Naive B cell (primary cell): ENCODE measurements around the gene SHROOM2. TPM values are rescaled to one million over a fixed set of nuclear protein-coding genes. Genes with fewer than 3 reads are reported as not detected.

Source experiments
- ATAC-seq, 2 donors: fragments of 150-1000 bp; cut with Tn5 transposase; 2 replicates each; pipeline ENCODE4 v1.10.0; 2021; ENCODE audit warnings: low read depth in 2 of 2, mild to moderate bottlenecking in 2 of 2, moderate library complexity in 2 of 2
- DNase-seq: peaks from one replicate; pipeline ENCODE4 v3.0.0; 2022
- H3K27ac Mint-ChIP-seq, 6 donors: one replicate each; pipeline ENCODE4 v1.8.0; 2020 to 2022; ENCODE audit warnings: mild to moderate bottlenecking in 6 of 6, mixed read lengths in 6 of 6, moderate library complexity in 5 of 6, inconsistent platforms in 2 of 6
- H3K27me3 Mint-ChIP-seq, 3 donors: one replicate each; pipeline ENCODE4 v1.8.0; 2021 to 2022; ENCODE audit warnings: mixed read lengths in 3 of 3, mild to moderate bottlenecking in 1 of 3
- H3K36me3 Mint-ChIP-seq, 2 donors: one replicate each; pipeline ENCODE4 v1.8.0; 2020 to 2022; ENCODE audit warnings: mixed read lengths in 2 of 2, inconsistent platforms in 1 of 2, mild to moderate bottlenecking in 1 of 2
- H3K4me1 Mint-ChIP-seq, 3 donors: one replicate each; pipeline ENCODE4 v1.8.0; 2020 to 2022; ENCODE audit warnings: mixed read lengths in 3 of 3, inconsistent platforms in 1 of 3, mild to moderate bottlenecking in 1 of 3, moderate library complexity in 1 of 3
- H3K4me3 Mint-ChIP-seq, 8 donors: one replicate each; pipeline ENCODE4 v1.8.0; 2020 to 2022; ENCODE audit warnings: mild to moderate bottlenecking in 8 of 8, mixed read lengths in 8 of 8, moderate library complexity in 8 of 8, inconsistent platforms in 2 of 8
- H3K9me3 Mint-ChIP-seq, 7 donors: one replicate each; pipeline ENCODE4 v1.8.0; 2020 to 2022; ENCODE audit warnings: mixed read lengths in 7 of 7, mild to moderate bottlenecking in 5 of 7, inconsistent platforms in 2 of 7, moderate library complexity in 1 of 7
- polyA plus RNA-seq, 6 donors: library from polyadenylated mRNA; unstranded; fragments of 300-500 nt; fragmentation: Illumina TruSeq; gene quantifications; one replicate each; pipeline ENCODE4 v1.2.3, GENCODE V29; 2021; ENCODE audit warnings: low read depth in 6 of 6

Gene SHROOM2
- polyA plus RNA-seq, 6 donors from 2014 or later = not detected

DNA sequence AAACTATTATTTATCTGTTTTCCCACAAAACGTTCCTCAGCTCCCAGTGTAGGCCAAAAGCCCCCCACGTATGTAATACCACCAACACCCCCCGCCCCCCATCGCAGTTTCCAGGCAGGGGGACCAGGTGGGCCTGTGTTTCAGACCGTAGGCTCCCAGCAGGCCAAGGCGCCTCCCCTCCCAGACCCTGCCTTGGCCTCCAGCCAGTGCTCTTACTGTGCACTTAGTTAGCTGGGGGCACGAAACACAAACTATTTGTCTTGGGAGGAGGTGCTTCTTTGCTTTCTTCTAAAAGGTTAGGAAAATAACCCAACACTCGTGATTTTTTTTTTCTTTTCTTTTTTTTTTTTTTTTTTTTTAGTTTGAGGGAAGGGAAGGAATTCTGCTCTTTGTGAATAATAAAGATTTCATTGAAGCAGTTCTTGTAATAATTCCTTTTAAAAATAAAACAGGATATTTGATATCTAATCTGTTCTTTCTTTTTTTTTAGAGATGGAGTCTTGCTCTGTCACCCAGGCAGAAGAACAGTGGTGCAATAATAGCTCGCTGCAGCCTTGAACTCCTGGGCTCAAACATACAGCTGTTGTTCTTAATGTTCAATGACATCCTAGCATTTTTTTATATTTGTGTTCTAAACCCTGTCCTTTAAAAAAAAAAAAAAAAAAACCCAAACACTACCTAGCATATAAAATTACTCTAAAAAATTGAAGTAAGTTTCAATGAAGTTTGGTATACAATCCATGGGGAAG, 98.0 kb downstream of the SHROOM2 start:
- DNase-seq = no peak

DNA sequence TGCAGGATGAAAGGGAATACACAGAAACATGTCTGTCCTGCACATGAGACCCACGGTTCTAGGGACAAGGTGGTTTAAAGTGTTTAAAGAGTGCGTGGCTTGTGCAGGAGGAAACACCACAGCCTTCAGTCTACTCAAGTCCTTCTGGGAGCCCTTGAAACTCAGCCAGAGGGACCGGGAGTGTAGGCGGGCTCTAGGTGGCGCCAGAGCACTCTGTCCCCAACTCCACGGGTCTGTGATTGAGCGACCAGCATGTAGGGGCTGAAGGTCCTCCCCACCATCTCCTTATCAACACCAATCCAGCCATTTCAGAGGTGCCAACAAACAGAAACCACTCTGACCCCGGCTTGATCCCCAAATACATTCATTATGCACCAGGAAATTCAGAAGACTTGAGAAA, 98.9 kb downstream of the SHROOM2 start:
- H3K4me3 Mint-ChIP-seq = peak overlapping the region in 1 of 8 donors; percentile 32
- H3K27me3 Mint-ChIP-seq = peaks cover 4 to 20% (median 10%) of the 10 kb centered on the region in 3 donors
- H3K27ac Mint-ChIP-seq = peak overlapping the region in 1 of 6 donors; percentile 63
- ATAC-seq (peak; percentile 85 to 89), DNase-seq (peak; percentile 42)
- no peaks in the 10 kb centered on the region for H3K36me3 Mint-ChIP-seq
- H3K9me3 Mint-ChIP-seq = peaks cover 0 to 3% (median 0%) of the 10 kb centered on the region in 7 donors
- H3K4me1 Mint-ChIP-seq = peaks cover 0 to 6% (median 4%) of the 10 kb centered on the region in 3 donors

More for the DNA sequence above, 98.0 kb downstream of the SHROOM2 start:
- peaks cover 0 to 6% (median 4%) of the 10 kb centered on the region in 3 donors for H3K4me1 Mint-ChIP-seq
- peaks cover 0 to 3% (median 0%) of the 10 kb centered on the region in 7 donors for H3K9me3 Mint-ChIP-seq
- no peak overlapping the region for H3K4me3 Mint-ChIP-seq
- ATAC-seq = no peak
- no peaks in the 10 kb centered on the region for H3K36me3 Mint-ChIP-seq
- H3K27ac Mint-ChIP-seq = peak overlapping the region in 1 of 6 donors; percentile 30
- peaks cover 4 to 20% (median 14%) of the 10 kb centered on the region in 3 donors for H3K27me3 Mint-ChIP-seq

DNA sequence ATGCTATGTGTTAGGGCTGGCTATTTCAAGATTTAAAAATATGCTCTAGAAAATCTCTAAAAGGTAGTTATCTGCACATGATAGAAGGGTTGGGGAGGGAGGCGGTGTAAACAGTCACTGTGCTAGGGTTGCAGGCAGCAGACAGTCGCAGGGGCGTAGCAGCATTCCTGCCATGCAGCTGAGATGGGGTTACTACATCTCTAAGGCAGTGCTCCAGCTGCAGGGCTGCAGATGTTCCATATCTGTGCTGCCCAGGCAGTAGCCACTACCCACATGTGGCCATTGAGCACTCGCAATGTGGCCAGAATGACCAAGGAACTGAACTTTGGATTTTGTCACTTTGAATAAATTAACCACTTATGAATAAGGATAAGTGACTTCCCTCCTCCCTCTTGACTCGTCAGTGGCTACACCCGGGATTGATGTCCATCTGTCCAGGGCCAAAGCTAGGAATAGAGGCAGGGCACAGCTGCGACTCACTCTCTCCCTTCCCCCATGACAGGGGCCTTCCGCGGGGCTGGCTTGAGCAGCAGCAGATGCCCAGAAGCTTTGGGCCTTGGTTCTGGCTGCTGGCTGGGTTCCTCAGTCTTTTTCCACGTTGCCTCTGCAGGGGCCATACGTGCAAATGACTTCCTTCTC, 101.5 kb downstream of the SHROOM2 start:
- Mint-ChIP-seq H3K4me3 (no peak overlapping the region), H3K27ac (no peak overlapping the region), H3K9me3 (peaks cover 0 to 3% (median 0%) of the 10 kb centered on the region in 7 donors), H3K27me3 (peaks cover 0 to 20% (median 15%) of the 10 kb centered on the region in 3 donors), H3K36me3 (no peaks in the 10 kb centered on the region), H3K4me1 (peaks cover 0 to 6% (median 4%) of the 10 kb centered on the region in 3 donors)
- DNase-seq = no peak
- ATAC-seq = no peak

DNA sequence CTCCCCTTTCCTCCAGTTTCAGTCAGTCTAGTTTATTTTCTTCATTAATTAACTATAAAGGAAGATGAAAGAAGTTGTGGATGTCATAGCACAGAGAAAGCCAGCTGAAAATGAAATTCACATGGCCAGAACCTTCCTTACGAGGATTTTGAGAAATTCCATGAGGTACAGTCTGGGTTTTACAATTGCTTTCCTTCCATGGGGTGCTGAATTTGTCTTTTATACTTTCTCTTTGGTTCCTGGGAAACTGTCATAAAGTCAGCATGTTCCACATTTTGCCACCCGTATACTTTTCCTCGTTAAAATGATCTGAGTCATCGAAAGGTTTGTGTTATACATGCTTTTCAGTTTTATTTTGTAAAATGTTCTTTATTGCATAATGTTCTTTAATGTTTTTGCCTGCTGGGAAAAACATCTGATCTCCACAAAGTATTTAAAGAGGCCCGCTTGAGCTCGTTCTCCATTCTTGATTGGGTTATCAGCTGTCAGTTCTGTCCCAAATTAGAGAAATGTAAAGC, 102.8 kb downstream of the SHROOM2 start:
- H3K4me3 Mint-ChIP-seq = no peak overlapping the region
- H3K36me3 Mint-ChIP-seq = no peaks in the 10 kb centered on the region
- ATAC-seq = no peak
- H3K4me1 Mint-ChIP-seq = peaks cover 0 to 6% (median 0%) of the 10 kb centered on the region in 3 donors
- H3K27me3 Mint-ChIP-seq = peaks cover 0 to 12% (median 7%) of the 10 kb centered on the region in 3 donors
- no peak overlapping the region for H3K27ac Mint-ChIP-seq
- no peak for DNase-seq
- peaks cover 0 to 3% (median 0%) of the 10 kb centered on the region in 7 donors for H3K9me3 Mint-ChIP-seq

DNA sequence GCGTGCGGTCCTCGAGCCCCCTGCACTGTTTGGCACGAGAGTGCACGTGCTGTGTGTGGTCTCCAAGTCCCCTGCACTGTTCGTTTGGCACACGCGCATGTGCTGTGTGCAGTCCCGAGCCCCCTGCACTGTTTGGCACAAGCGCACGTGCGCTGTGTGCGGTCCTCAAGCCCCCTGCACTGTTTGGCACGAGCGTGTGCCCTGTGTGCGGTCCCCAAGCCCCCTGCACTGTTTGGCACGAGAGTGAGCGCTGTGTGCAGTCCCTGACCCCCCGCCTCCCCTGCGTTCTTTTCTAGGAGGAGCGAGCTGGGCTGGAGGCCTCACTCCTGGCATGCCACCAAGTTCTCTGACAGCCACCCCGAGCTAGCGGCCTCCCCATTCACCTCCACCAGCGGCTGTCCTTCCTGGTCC, 104.5 kb downstream of the SHROOM2 start:
- Mint-ChIP-seq H3K36me3 (no peaks in the 10 kb centered on the region), H3K9me3 (peaks cover 0 to 3% (median 0%) of the 10 kb centered on the region in 7 donors), H3K27me3 (peaks cover 0 to 12% (median 5%) of the 10 kb centered on the region in 3 donors), H3K4me1 (no peaks in the 10 kb centered on the region), H3K27ac (no peak overlapping the region), H3K4me3 (no peak overlapping the region)
- ATAC-seq (no peak), DNase-seq (no peak)

DNA sequence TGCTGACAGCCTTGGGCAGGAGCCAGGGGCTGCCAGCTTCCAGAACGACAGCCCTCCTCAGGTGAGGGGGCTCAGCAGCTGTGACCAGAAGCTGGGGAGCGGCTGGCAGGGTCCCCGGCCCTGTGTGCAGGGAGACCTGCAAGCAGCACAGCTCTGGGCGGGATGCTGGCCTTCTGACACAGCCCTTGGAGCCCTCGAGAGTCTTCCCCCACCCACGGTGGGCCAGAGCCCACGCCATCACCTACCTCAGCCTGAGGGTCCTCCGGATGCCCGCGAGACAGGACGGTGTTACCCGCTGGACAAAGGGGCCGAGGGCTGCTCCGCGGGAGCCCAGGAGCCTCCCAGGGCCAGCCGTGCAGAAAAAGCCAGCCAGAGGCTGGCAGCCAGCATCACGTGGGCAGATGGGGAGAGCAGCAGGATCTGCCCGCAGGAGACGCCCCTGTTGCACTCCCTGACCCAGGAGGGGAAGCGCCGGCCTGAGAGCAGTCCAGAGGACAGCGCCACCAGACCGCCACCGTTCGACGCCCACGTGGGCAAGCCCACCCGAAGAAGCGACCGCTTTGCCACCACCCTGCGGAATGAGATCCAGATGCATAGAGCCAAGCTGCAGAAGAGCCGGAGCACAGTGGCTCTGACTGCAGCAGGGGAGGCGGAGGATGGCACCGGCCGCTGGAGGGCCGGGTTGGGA, 109.1 kb downstream of the SHROOM2 start:
- Mint-ChIP-seq H3K4me3 (no peak overlapping the region), H3K9me3 (peaks cover 0 to 3% (median 0%) of the 10 kb centered on the region in 7 donors), H3K27me3 (peaks cover 0 to 8% (median 5%) of the 10 kb centered on the region in 3 donors), H3K27ac (no peak overlapping the region), H3K36me3 (no peaks in the 10 kb centered on the region), H3K4me1 (no peaks in the 10 kb centered on the region)
- DNase-seq = no peak
- ATAC-seq = no peak

DNA sequence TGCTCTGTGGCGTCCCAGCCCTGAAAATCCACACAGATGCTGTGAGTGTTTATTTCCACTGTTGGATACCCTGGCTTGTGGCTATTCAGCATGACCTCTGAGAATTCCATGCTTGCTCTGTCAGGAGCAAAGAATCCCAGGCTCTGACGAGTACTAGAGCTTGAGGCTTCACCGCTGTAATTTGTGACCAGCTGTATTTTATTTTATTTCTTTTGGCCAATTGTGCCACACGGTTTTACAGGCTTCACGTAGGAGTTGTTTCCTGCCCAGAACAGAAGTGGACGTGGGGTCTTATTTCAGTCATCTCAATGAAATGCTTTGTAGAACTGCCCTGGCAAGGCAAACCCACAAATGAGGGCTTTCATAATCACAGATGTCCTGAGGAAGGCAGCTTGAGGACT, 111.5 kb downstream of the SHROOM2 start:
- no peak overlapping the region for H3K27ac Mint-ChIP-seq

DNA sequence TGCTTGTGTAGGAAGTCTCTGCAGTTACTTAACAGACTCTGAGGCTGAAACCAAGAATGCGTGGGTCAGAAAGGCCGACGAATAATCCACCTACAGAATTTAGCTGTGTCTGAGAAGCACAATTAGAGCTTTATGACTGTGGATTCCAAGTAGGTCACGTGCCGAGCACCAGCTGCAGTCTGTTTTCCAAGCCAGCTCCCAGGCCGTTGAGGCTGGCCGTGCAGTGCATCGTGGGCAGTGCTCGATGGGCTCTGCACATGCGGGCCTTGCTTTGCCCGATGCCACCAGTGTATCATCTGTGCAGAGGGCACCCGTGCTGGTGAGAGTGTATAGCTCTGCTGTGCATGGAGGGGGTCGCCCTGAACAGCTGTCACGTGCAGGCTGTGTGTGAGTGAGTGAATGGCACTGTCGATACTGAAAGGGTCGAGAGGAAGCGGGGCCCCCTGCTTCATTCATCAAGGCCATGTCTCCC, 113.4 kb downstream of the SHROOM2 start:
- Mint-ChIP-seq H3K4me3 (no peak overlapping the region), H3K27ac (no peak overlapping the region), H3K9me3 (peaks cover 0 to 8% (median 0%) of the 10 kb centered on the region in 7 donors), H3K27me3 (peaks cover 4 to 17% (median 12%) of the 10 kb centered on the region in 3 donors), H3K4me1 (no peaks in the 10 kb centered on the region), H3K36me3 (no peaks in the 10 kb centered on the region)
- DNase-seq = no peak
- no peak for ATAC-seq

More for the DNA sequence above, 111.5 kb downstream of the SHROOM2 start:
- H3K4me3 Mint-ChIP-seq = no peak overlapping the region
- ATAC-seq = no peak
- no peak for DNase-seq
- H3K9me3 Mint-ChIP-seq = peaks cover 0 to 8% (median 0%) of the 10 kb centered on the region in 7 donors
- peaks cover 0 to 17% (median 12%) of the 10 kb centered on the region in 3 donors for H3K27me3 Mint-ChIP-seq
- H3K4me1 Mint-ChIP-seq = no peaks in the 10 kb centered on the region
- H3K36me3 Mint-ChIP-seq = no peaks in the 10 kb centered on the region

DNA sequence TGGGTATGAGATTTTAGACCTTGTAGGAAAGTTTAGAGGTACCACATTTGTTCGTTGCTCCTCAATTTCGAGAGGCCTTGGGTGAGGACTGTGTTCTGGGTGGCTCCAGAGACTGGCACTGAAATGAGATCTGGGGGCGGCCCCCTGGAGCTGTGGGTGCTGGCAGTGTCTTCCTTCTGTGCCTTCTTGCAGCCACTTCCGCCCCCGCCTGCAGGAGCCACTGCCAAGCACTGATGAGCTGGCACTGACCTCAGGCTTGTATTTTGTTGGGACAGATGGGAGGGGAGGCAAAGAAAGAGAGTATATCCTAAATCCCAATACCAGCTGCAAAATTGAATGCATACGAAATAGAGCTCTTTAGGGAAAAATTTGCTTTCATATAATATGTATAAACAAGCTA, 116.4 kb downstream of the SHROOM2 start:
- ATAC-seq (no peak), DNase-seq (no peak)
- no peak overlapping the region for H3K27ac Mint-ChIP-seq
- H3K4me1 Mint-ChIP-seq = no peaks in the 10 kb centered on the region
- H3K27me3 Mint-ChIP-seq = peaks cover 4 to 17% (median 12%) of the 10 kb centered on the region in 3 donors
- no peak overlapping the region for H3K4me3 Mint-ChIP-seq
- peaks cover 0 to 8% (median 0%) of the 10 kb centered on the region in 7 donors for H3K9me3 Mint-ChIP-seq
- H3K36me3 Mint-ChIP-seq = no peaks in the 10 kb centered on the region

DNA sequence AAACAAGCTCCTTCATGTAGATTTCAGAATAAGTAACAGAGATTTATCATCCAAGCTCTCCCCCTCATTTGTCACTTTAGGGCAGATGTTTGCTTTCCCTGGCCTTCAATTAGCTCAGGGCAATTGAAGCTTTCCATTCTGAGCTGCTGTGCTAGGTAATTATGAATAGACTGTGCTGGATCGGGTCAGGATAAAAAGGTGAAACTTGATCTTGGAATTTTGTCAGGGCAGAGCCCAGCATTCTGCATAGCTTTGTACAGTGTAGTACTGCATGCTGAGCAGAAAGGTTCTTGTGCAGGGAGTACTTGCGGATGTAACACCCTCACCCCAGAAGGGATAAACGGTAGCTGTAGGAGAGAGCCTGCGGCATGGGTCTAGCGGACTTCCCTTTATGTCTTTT, 116.9 kb downstream of the SHROOM2 start:
- H3K36me3 Mint-ChIP-seq = no peaks in the 10 kb centered on the region
- H3K4me3 Mint-ChIP-seq = no peak overlapping the region
- DNase-seq (no peak), ATAC-seq (no peak)
- H3K4me1 Mint-ChIP-seq = no peaks in the 10 kb centered on the region
- no peak overlapping the region for H3K27ac Mint-ChIP-seq
- H3K27me3 Mint-ChIP-seq = peaks cover 4 to 17% (median 12%) of the 10 kb centered on the region in 3 donors
- H3K9me3 Mint-ChIP-seq = peaks cover 0 to 8% (median 0%) of the 10 kb centered on the region in 7 donors

DNA sequence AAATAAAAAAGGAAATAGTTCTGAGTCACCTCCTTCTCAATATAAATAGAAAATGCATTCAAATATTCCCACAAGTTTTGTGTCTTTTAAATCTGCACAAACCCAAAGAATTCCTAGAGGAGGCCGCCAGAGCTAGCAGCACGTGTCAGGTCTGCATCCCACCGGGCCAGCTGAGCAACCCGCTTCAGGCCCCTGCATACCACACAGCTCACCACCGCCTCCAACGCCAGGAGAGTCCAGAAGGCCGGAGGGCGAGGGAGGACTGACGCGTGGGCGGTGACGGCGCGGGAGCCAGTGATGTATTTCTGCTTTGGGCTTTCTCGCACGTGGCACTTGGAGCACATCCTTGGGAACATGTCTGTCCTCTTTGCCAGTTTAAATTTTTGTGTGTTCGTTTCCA, 119.1 kb downstream of the SHROOM2 start:
- H3K4me3 Mint-ChIP-seq = no peak overlapping the region
- H3K27me3 Mint-ChIP-seq = peaks cover 9 to 12% (median 10%) of the 10 kb centered on the region in 3 donors
- DNase-seq (no peak), ATAC-seq (no peak)
- H3K9me3 Mint-ChIP-seq = peaks cover 0 to 5% (median 2%) of the 10 kb centered on the region in 7 donors
- no peaks in the 10 kb centered on the region for H3K4me1 Mint-ChIP-seq
- H3K36me3 Mint-ChIP-seq = no peaks in the 10 kb centered on the region
- H3K27ac Mint-ChIP-seq = no peak overlapping the region

DNA sequence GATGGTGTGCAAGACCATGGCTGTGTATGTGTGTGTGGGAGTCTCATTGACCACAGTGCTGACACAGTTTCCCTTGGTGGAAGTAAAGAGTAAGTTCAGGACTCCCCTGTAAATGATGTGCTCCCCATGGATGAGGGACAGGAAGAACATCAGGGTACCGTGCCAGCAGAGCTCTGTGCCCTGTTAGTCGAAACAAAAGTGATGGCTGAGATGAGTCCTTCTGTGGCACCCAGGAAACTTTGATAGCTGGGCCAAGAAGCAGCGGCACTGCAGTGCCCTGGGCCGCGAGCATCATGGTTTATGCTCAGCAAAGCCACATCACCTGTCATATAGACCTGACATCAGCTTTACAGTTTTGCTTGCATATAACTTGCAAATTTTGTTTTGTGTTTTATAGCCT, 119.5 kb downstream of the SHROOM2 start:
- ATAC-seq (no peak), DNase-seq (no peak)
- Mint-ChIP-seq H3K9me3 (peaks cover 0 to 5% (median 2%) of the 10 kb centered on the region in 7 donors), H3K36me3 (no peaks in the 10 kb centered on the region), H3K4me3 (no peak overlapping the region), H3K27me3 (peaks cover 9 to 12% (median 10%) of the 10 kb centered on the region in 3 donors), H3K4me1 (no peaks in the 10 kb centered on the region), H3K27ac (no peak overlapping the region)

DNA sequence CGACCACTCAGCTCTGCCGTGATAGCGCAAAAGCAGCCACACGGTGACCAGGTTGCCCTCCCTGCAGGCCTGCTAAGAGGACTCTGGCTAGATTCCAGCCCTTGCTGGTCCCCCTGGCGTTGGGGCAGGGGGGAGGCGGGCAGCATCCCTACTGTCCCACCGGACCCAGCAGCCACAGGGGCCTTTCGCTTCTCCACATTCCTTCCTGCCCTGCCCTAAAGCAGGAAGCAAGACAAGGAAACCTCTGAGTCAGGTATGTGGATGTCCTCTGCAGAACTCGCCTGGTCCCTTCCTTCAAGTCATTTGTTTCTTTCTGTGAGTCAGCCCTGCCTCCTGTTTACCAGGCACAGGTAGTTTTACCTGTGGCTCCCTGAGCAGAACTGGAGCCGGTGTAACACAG, 120.7 kb downstream of the SHROOM2 start:
- no peaks in the 10 kb centered on the region for H3K36me3 Mint-ChIP-seq
- peaks cover 0 to 4% (median under 1%) of the 10 kb centered on the region in 7 donors for H3K9me3 Mint-ChIP-seq
- peaks cover 0 to 4% (median 2%) of the 10 kb centered on the region in 3 donors for H3K4me1 Mint-ChIP-seq
- no peak for DNase-seq
- ATAC-seq = no peak
- H3K27ac Mint-ChIP-seq = no peak overlapping the region
- no peak overlapping the region for H3K4me3 Mint-ChIP-seq
- peaks cover 14 to 19% (median 18%) of the 10 kb centered on the region in 3 donors for H3K27me3 Mint-ChIP-seq
